GM23248 (cell line): ENCODE measurements around the gene CERS5. TPM values are rescaled to one million over a fixed set of nuclear protein-coding genes. Genes with fewer than 3 reads are reported as not detected.

Source experiments
- DNase-seq: peaks from one replicate; pipeline ENCODE4 v3.0.0-alpha.2; 2015
- H2AFZ ChIP-seq: fragments of 200-600 bp; sonication (generic); 2 replicates; pipeline ENCODE4 v1.6.1; 2016; ENCODE audit warnings: antibody characterized with exemption
- H3F3A ChIP-seq: fragments of 200-600 bp; sonication (generic); 2 replicates; pipeline ENCODE4 v1.6.1; 2016; ENCODE audit warnings: mild to moderate bottlenecking, antibody characterized with exemption, mixed run types; ENCODE audit not compliant: insufficient read depth
- H3K27ac ChIP-seq: fragments of 200-600 bp; sonication (generic); 2 replicates; pipeline ENCODE4 v1.5.1; 2016; ENCODE audit warnings: mild to moderate bottlenecking
- H3K27me3 ChIP-seq: fragments of 200-600 bp; sonication (generic); replicated peaks from 2 replicates; pipeline ENCODE4 v1.6.1; 2016; ENCODE audit warnings: mild to moderate bottlenecking; ENCODE audit not compliant: insufficient read depth
- H3K36me3 ChIP-seq: fragments of 200-600 bp; sonication (generic); 2 replicates; pipeline ENCODE4 v1.6.1; 2016; ENCODE audit warnings: low read depth, mild to moderate bottlenecking
- H3K4me1 ChIP-seq: fragments of 200-600 bp; sonication (generic); 2 replicates; pipeline ENCODE4 v1.6.1; 2016; ENCODE audit warnings: mild to moderate bottlenecking; ENCODE audit not compliant: insufficient read depth
- H3K4me2 ChIP-seq: fragments of 200-600 bp; sonication (generic); one replicate; pipeline ENCODE4 v1.6.1; 2016; ENCODE audit warnings: mild to moderate bottlenecking; ENCODE audit not compliant: unreplicated experiment
- H3K4me3 ChIP-seq: fragments of 200-600 bp; sonication (generic); 2 replicates; pipeline ENCODE4 v1.5.1; 2016; ENCODE audit warnings: mild to moderate bottlenecking
- H3K79me2 ChIP-seq: fragments of 200-600 bp; sonication (generic); 2 replicates; pipeline ENCODE4 v1.6.1; 2016; ENCODE audit warnings: mild to moderate bottlenecking; ENCODE audit not compliant: insufficient read depth
- H3K9ac ChIP-seq: fragments of 200-600 bp; sonication (generic); 2 replicates; pipeline ENCODE4 v1.6.1; 2016; ENCODE audit warnings: mild to moderate bottlenecking
- H3K9me2 ChIP-seq: fragments of 200-600 bp; sonication (generic); 2 replicates; pipeline ENCODE4 v1.6.1; 2016; ENCODE audit warnings: mixed run types, mild to moderate bottlenecking, moderate library complexity; ENCODE audit not compliant: insufficient read depth
- H3K9me3 ChIP-seq: fragments of 200-600 bp; sonication (generic); one replicate; pipeline ENCODE4 v1.6.1; 2017; ENCODE audit warnings: low read depth
- H4K20me1 ChIP-seq: fragments of 200-600 bp; sonication (generic); 2 replicates; pipeline ENCODE4 v1.6.0; 2016; ENCODE audit not compliant: insufficient read depth
- EZH2 ChIP-seq: fragments of 200-600 bp; sonication (generic); IDR thresholded peaks from 2 replicates; pipeline ENCODE4 v1.6.1; 2018; ENCODE audit warnings: antibody characterized with exemption, mild to moderate bottlenecking; ENCODE audit not compliant: insufficient read depth, poor library complexity, severe bottlenecking
- EZH2phosphoT487 ChIP-seq: fragments of 200-600 bp; sonication (generic); IDR thresholded peaks from 2 replicates; pipeline ENCODE4 v1.6.1; 2018; ENCODE audit warnings: antibody characterized with exemption, moderate library complexity, mild to moderate bottlenecking, low read depth; ENCODE audit not compliant: insufficient read depth
- WGBS, 2 experiments: methylation state at CpG; one replicate each; pipeline ENCODE4 v1.1.6; 2015 to 2017; ENCODE audit warnings: low lambda C conversion rate in 2 of 2, low coverage in 1 of 2; ENCODE audit errors: missing lambda C conversion rate in 2 of 2; 5-methylcytosine and 5-hydroxymethylcytosine counted together
- in situ Hi-C: fragments of 300-500 bp; cut with MboI; formaldehyde crosslinking; loops from 2 replicates; pipeline ENCODE4 v1.15.0; 2020
- polyA plus RNA-seq: library from polyadenylated mRNA; unstranded; fragments of >200 nt; fragmentation: Nextera tagmentation; extraction: Ambion mirVana; gene quantifications from 2 replicates; pipeline ENCODE4 v1.2.1, GENCODE V29; 2016
- total RNA-seq: library from RNA; depleted of rRNA; stranded (reverse); fragments of >200 nt; shearing (Covaris generic); gene quantifications from 2 replicates; pipeline ENCODE4 v1.2.3, GENCODE V29; 2014

The CERS5 gene
- total and polyA plus RNA-seq, 2 experiments from 2014 or later, result 60.7 to 99.2 TPM

DNA sequence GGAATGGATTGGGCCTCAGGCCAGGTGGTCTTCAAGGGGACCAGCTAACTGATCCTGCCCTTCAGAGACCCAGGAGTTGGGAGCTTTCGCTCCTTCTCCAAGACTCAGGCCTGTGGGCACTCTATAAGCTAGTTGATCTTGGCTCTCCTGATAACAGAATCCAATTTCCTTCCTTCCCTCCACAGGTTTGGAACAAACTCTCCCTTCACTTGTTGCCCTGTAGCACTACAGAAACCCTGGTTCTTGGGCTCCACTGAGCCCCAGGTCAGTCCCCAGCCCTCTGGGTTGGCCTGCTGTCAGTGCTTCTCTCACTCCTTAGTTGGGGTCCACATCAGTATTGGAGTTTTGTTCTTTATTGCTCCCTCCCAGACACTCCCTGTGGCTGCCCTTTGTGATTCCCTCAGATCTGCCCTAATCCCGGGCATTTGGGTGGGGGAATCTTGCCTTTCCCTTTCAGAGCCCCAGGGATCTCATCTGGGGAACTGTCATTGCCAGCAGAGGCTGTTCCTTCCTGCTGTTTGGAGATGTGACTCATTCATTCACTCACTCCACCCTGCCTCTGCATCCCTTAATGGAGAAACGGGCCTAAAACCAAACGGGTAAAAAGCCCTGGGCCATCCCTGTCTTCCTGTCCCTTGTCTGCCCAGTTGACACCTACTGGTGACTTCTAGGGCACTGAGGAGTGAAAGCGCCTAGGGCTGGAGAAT lies 67.7 kb downstream of the CERS5 start:
- Histone ChIP-seq H3K4me3 (no peak overlapping the region), H3F3A (peaks cover 40% of the 10 kb centered on the region), H3K9me3 (no peaks in the 10 kb centered on the region), H3K36me3 (peaks cover 23% of the 10 kb centered on the region), H3K4me1 (peaks cover 12% of the 10 kb centered on the region), H3K27ac (peak overlapping the region; percentile 59), H3K9me2 (no peaks in the 10 kb centered on the region), H3K9ac (peak overlapping the region; percentile 35; the same call in 1 of the 2 replicates), H4K20me1 (no peaks in the 10 kb centered on the region), H2AFZ (no peak overlapping the region), H3K27me3 (no peaks in the 10 kb centered on the region), H3K4me2 (peak overlapping the region; percentile 44), H3K79me2 (no peaks in the 10 kb centered on the region)
- peak; percentile 84 for DNase-seq
- in situ Hi-C loops, result no loop called here
- 39% methylated on average over 5 of the region's 5 CpGs for WGBS, 2 experiments
- TF ChIP-seq EZH2, result no peak
- TF ChIP-seq EZH2phosphoT487, result no peak

DNA sequence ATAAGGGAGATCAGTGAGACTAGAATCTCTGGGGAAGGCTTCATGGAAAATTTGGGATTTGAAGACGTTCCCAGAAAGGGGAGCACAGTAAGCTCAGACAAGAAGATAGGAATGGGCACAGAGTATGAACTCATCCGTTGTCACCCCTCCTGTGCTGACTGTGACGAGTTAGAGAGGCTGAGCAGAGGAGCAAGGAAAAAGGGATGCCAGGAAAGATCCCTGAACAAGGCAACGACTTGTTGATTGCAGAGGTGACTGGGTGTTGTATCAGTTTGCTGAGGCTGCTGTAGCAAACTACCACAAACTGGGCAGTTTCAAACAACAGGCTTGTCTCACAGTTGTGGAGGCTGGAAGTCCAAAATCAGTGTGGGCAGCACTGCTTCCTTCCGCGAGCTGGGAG lies 69.2 kb downstream of the CERS5 start:
- 94 to 95% methylated on average over 6 of the region's 6 CpGs for WGBS, 2 experiments
- in situ Hi-C loops, result no loop called here
- H3K36me3 ChIP-seq, result peaks cover 33% of the 10 kb centered on the region

DNA sequence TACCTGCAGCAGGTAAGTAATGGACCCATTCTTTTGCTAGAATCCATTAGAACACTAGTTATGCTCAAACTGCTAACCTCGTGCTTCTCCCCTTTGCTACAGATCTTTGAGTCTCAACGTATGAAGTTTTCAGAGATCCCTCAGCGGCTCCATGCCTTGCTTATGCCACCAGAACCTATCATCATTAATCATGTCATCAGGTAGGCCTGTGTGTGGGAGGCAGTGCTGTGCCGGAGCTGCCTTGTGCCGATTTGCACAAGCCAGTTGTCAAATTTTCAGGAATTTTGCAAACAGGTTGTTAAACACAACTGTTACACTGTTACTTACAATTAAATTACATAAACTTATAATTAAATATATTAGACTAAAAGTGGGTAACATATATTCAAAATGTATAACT lies 76.8 kb downstream of the CERS5 start:
- H3K9me3 ChIP-seq, result no peaks in the 10 kb centered on the region
- no peaks in the 10 kb centered on the region for H4K20me1 ChIP-seq
- peaks cover 24% of the 10 kb centered on the region for H3K79me2 ChIP-seq
- H3K9me2 ChIP-seq, result no peaks in the 10 kb centered on the region
- no peak overlapping the region for H3K9ac ChIP-seq
- H3K4me2 ChIP-seq, result no peak overlapping the region
- no peak for DNase-seq
- 70 to 74% methylated on average over 5 of the region's 5 CpGs for WGBS, 2 experiments
- peaks cover 26% of the 10 kb centered on the region for H3K4me1 ChIP-seq
- H3F3A ChIP-seq, result peaks cover 33% of the 10 kb centered on the region
- H3K4me3 ChIP-seq, result no peak overlapping the region
- H3K27me3 ChIP-seq, result no peaks in the 10 kb centered on the region
- H3K27ac ChIP-seq, result no peak overlapping the region
- no peak overlapping the region for H2AFZ ChIP-seq
- TF ChIP-seq EZH2 (no peak), EZH2phosphoT487 (no peak)
- H3K36me3 ChIP-seq, result peaks cover 44% of the 10 kb centered on the region
- in situ Hi-C loops, result no loop called here

More for the DNA sequence above, 69.2 kb downstream of the CERS5 start:
- no peaks in the 10 kb centered on the region for H3K79me2 ChIP-seq
- no peaks in the 10 kb centered on the region for H3K9me2 ChIP-seq
- H3K27ac ChIP-seq, result no peak overlapping the region
- H3K4me3 ChIP-seq, result no peak overlapping the region
- no peak for DNase-seq
- no peak overlapping the region for H2AFZ ChIP-seq
- H3K9me3 ChIP-seq, result no peaks in the 10 kb centered on the region
- peaks cover 40% of the 10 kb centered on the region for H3F3A ChIP-seq
- no peak overlapping the region for H3K4me2 ChIP-seq
- no peak overlapping the region for H3K9ac ChIP-seq
- TF ChIP-seq EZH2 (no peak), EZH2phosphoT487 (no peak)
- peaks cover 12% of the 10 kb centered on the region for H3K4me1 ChIP-seq
- H4K20me1 ChIP-seq, result no peaks in the 10 kb centered on the region
- no peaks in the 10 kb centered on the region for H3K27me3 ChIP-seq

DNA sequence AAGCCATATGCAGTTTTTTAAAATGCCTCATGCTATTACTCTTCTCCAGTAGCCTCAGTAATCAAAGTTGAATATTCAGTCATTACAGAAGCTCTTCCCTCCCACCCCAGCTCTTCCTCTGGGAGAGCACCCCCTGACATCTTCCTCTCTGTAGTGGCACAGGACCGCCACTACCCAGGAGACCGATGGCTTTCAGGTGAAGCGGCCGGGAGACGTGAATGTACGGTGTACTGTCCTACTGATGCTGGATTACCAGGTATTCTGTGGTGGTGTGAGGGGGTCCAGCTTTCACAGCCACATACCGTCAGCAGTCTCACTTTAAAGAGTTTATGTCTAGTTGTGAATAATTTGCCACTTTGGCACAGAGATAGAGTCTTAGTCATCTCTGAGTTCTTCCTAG lies 77.4 kb downstream of the CERS5 start:
- Histone ChIP-seq H3K4me3 (no peak overlapping the region), H3K9me3 (no peaks in the 10 kb centered on the region), H3K27me3 (no peaks in the 10 kb centered on the region), H3K9me2 (no peaks in the 10 kb centered on the region), H4K20me1 (no peaks in the 10 kb centered on the region), H3K27ac (no peak overlapping the region), H3F3A (peaks cover 35% of the 10 kb centered on the region), H3K4me1 (peaks cover 26% of the 10 kb centered on the region), H2AFZ (no peak overlapping the region), H3K36me3 (peaks cover 39% of the 10 kb centered on the region), H3K9ac (no peak overlapping the region), H3K4me2 (no peak overlapping the region), H3K79me2 (peaks cover 26% of the 10 kb centered on the region)
- TF ChIP-seq EZH2phosphoT487, result no peak
- TF ChIP-seq EZH2, result no peak
- in situ Hi-C loops, result no loop called here
- WGBS, 2 experiments, result 95 to 96% methylated on average over 7 of the region's 7 CpGs
- DNase-seq, result no peak
